Kidney tubule cell (primary cell): Measurements from ENCODE around the gene KIF13A.
"Not testable (repeated sequence)": the region's sequence is repeated elsewhere in the genome, so short reads cannot be mapped to it uniquely, and the experiment has no call there.

Experiments used
- DNase-seq: peaks from one replicate; pipeline ENCODE4 v3.0.0-alpha.2; 2018; ENCODE audit warnings: low spot score

KIF13A gene

DNA sequence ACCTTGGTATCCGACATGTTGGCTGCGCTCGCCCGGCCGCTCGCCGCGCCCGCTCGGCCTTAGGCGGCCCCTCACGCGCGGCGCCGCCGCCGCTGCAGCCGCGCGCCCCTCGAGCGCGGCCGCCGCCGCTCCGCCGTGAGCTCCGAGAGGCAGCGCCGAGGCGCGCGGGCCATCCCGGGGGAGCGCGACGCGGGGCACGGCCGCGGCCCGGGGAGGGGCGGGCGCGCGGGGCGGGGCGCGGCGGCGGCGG lies at the start of gene KIF13A:
Gene KIF13A, minus strand, starts transcription at position 189 of the 250 bp plus-strand sequence. Its CDS starts 172 bp downstream, at position 17.
- no peak for DNase-seq

- DNase-seq = no peak
Observed at GRCh38 chr6:18036781-18037180, 49.3 kb upstream of the KIF13A start.

- DNase-seq = no peak
Observed at GRCh38 chr6:18035330-18035854, 48.0 kb upstream of the KIF13A start.

GRCh38 chr6:18034798-18035202 lies 47.4 kb upstream of the KIF13A start:
- DNase-seq = peak; percentile 33

DNA sequence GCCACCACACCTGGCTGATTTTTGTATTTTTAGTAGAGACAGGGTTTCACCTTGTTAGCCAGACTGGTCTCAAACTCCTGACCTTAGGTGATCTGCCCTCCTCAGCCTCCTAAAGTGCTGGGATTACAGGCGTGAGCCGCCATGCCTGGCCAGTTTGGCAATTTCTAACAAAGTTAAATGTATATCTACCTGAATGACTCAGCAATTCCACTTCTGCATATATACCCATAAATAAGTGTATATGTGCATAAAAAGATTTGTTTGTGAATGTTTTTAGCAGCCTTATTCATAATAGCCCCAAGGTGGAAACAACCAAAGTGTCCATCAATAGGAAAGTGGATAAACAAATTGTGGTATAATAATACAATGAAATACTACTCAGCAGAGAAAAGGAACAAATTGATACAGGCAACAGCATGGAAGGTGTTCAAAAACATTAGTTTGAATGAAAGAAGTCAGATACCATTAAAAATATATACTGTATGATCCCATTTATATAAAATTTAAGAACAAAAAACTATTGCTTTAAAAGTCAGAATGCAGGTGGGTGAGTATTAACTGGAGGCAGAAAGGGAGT lies 44.3 kb upstream of the KIF13A start:
- no peak for DNase-seq

- no peak for DNase-seq
Observed at GRCh38 chr6:18031189-18031588, 43.8 kb upstream of the KIF13A start.

DNA sequence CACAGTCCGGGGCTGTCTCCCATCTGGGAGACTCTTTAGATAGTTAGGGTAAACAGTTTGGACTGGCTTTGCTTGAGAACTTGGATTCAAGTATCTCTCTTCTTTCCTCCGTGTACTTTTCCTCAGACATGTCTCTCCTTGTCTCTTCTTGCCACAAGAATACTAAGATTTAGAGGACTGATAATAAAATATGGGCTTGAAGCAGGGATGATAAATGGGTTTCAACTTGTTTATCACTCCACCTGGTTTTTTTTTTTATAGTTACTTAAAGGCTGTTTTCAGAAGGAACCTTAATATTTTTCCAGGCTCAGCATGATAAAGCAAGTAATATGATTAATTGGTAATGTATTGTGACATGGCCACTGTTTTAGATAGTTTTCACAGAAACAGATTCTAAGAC lies 40.9 kb upstream of the KIF13A start:
- DNase-seq = no peak

DNA sequence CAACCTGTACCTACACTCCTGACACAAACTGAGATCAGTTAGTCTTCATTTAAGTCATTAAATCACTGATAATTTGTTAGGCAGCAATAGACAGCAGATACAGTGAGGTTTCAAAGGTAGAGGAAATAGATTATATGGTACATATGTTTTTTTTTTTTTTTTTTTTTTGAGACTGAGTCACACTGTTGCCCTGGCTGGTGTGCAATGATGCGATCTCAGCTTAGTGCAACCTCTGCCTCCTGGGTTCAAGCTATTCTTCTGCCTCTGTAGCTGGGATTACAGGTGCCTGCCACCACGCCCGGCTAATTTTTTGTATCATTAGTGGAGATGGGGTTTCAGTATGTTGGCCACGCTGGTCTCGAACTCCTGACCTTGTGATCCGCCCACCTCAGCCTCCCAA lies 38.2 kb upstream of the KIF13A start:
- peak; percentile 50 for DNase-seq

GRCh38 chr6:18024876-18025275 lies 37.4 kb upstream of the KIF13A start:
- no peak for DNase-seq

DNA sequence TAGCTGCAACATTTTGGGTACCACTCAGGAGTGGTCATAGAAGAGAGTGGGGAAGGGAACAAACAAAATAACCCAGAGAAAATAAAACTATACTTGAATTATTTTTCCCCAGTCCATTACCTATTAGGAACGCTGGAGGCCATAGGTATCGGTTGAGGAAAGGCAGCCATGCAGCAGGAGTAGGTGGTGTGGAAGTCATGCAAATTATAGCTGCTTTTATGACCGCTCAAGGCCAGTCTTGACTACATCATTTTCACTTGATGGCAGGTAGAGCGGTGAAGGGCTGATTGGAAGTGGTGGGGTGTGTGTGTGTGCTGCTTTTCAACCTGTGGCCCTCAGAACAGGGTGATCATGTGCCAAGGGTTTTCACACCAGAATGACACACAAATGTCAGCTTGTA lies 36.5 kb upstream of the KIF13A start:
- no peak for DNase-seq

DNA sequence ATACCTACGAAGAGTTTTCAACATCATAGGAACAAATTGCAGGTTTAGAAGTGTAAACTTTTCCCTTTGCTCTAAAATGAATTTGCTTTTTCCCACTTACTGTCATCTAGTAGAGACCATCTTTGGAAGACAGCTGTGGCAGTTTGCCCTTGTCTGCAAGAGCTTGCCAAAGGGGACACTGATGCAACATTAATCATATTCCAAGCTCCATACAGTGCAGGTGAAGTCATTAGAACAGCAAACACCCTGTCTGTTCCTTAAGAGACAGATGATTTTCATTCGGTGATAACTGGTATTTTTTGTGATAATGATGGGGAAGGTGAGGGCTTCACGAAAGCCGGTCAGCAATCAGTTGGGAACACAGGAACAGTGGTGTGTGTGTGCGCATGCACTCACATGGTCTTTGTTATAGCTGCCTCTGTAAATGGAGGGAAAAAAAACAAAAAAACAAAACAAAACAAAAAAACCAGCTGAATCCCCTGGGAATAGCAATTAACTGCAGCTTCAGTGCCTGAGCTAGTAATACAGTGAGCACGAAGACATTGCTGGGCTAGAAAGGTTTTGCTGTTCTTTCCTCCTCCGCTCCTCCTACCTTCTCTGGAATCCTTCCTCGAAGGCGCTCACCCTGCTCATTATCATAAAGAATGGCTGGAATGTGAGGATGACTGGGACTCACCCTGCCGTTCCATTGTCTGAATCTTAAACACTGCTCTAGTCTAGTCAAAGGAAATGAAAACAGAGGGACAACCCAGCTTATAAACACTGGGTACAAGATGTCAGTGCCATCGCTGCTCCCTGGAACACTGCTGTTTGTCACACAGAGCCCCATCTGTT lies 35.2 kb upstream of the KIF13A start:
- peak; percentile 87 for DNase-seq

DNA sequence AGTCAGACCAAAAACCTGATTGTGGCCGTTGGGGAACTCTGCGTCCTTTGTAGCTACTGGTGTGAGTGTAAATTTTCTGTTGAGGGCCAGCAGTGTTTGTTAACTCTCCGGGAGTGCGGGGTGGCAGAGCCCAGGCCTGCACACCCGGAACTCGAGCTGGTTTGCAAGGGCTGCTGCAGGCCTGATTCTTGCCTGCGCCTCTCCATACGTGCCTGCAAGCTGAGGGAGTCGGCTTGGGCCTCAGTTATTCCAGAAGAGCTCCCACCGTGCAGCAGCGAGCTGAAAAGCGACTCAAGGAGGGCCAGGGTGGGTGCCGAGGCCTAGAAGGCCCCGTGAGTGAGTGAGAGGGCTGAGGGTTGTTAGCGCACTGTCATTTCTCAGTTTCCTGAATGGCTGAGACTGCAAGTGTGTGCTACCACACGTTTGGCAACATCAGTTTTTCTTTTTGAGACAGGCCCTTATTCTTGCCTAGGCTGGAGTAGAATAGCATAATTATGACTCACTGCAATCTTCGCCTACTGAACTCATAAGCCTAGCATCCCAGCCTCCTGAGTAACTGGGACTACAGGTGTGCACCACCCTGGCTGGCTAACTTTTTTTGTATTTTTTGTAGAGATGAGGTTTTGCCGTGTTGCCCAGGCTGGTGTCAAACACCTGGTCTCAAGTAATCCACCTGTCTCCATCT lies 33.9 kb upstream of the KIF13A start:
- no peak for DNase-seq

- DNase-seq = not testable (repeated sequence)
Observed at GRCh38 chr6:18020545-18020944, 33.1 kb upstream of the KIF13A start.

DNA sequence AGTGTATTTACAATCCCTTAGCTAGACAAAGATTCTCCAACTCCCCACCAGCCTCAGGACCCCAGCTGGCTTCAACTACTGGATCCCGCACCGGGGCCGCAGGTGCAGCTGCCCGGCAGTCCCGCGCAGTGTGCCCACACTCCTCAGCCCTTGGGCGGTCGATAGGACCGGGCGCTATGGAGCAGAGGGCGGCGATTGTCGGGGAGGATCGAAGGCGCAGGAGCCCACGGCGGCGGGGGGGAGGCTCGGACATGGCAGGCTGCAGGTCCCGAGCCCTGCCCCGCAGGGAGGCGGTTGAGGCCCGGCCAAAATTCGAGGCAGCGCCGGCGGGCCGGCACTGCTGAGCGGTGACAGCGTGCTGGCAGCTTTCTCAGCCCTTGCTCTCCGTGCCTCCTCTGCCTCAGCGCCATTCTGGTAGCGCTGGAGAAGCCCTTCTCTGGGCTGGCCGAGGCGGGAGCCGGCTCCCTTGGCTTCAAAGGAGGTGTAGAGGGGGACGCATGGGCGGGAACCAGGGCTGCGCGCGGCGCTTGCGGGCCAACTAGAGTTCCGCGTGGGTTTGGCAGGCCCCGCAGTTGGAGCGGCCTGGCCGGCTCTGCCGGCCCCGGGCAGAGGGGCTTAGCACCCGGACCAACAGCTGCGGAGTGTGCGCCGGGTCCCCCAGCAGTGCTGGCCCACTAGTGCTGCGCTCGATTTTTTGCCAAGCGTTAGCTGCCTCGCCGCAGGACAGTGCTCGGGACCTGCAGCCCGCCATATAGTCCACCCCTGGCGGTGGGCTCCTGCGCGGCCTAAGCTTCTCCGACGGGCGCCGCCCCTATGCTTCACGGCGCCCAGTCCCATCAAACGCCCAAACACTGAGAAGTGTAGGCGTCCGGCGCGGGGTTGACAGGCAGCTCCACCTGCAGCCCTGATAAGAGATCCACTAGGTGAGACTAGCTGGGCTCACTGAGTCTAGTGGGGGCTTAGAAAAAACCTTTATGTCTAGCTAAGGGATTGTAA lies 32.4 kb upstream of the KIF13A start:
- DNase-seq = no peak

DNA sequence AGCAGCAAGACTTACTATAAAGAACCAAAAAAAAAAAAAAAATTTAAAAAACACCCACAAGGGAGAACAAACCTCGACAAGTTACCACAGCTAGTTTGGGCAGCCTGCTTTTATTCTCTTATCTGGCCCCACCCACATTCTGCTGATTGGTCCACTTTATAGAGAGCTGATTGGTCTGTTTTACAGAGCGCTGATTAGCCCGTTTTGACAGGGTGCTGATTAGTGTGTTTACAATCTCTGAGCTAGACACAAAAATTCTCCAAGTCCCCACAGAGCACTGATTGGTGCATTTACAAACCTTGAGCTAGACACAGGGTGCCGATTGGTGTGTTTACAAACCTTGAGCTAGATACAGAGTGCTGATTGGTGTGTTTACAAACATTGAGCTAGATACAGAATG lies 31.7 kb upstream of the KIF13A start:
- not testable (repeated sequence) for DNase-seq

GRCh38 chr6:18016698-18017097 lies 29.3 kb upstream of the KIF13A start:
- peak; percentile 52 for DNase-seq

DNA sequence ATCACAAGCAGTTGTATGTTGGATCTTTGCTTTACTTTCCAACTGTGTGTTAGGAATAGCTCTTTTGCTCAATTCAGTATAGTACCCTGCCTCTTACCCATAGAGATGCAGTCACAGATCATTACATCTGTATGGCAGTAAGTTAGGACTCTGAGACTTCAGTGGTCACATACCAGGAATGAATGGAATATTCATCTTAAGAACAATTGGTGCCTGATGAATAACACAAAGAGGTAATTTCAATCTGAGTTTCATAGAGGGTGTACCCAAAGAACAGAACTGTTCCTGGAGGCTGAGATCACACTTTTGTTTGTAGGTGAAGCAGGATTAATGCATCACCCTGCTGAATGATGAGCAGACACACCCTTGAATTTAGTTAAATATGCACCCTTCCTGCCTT lies 28.7 kb upstream of the KIF13A start:
- DNase-seq = peak; percentile 63

GRCh38 chr6:18011287-18011686 lies 23.9 kb upstream of the KIF13A start:
- DNase-seq = no peak

DNA sequence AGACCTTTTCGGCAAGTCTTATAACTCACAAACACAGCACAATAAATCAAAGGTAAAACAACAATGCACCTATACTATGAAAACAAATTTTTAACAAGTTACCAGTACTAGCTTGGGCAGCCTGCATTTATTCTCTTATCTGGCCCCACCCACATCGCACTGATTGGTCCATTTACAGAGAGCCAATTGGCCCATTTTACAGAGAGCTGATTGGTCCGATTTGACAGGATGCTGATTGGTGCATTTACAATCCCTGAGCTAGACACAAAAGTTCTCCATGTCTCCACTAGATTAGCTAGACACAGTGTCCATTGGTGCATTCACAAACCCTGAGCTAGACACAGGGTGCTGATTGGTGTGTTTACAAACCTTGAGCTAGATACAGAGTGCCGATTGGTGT lies 23.1 kb upstream of the KIF13A start:
- DNase-seq = not testable (repeated sequence)

DNA sequence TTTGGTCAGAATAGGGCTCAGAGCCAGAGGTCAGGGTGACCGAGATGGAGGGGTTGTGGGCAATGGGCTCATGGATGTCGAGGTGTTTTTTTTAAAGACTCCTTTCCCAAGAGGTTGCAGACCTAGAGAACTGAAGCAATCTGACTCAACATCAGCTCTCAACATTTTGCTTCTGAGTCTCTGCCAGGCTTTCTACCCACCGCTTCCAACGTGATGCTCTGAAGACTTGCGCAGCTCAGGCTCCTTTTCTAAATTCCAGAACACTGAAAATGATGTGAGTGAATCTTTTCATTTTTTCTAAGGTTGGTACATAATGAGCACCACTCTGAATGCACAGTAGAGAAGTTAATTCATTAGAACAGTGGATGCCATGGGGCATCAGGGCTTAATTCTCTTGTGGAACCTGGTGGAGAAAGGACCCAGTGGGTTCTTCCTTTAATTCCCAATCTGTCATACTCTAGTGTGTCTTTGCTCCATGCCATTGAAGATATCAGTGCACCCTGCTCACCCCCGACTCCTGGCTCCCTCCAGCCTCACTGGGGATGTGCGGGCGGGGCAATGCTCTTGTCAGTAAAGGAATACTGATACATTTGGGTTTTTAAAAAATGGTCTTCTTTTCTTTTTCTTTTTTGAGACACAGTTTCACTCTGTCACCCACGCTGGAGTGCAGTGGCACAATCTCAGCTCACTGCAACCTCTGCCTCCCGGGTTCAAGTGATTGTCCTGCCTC lies 17.0 kb upstream of the KIF13A start:
- no peak for DNase-seq

DNA sequence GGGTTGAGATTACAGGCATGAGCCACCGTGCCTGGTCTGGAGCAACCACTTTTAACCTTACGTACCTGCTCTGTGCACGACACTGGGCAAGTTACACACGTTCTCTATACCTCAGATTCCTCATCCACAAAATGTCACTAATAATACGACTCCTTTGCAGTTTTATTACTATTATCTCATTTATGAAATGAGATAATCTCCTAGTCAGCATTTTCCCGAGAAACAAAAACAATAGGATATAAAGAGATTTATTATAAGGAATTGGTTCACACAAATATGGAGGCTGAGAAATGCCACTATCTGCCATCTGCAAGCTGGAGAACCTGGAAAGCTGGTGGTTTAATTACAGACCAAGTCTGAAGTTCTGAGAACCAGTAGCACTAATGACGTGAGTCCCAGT lies 12.0 kb upstream of the KIF13A start:
- no peak for DNase-seq
